Measurements from ENCODE around the gene THBD. TPM values are rescaled to one million over a fixed set of nuclear protein-coding genes. Genes with fewer than 3 reads are reported as not detected.

The THBD gene
- total RNA-seq, 1 donor from 2014 or later: 104 TPM

GRCh38 chr20:23003077-23003635, 46.3 kb downstream of the THBD start:
- Histone ChIP-seq H3K27me3 (no peaks in the 10 kb centered on the region), H3K4me1 (no peaks in the 10 kb centered on the region), H3K27ac (no peak overlapping the region), H3K4me3 (no peak overlapping the region), H3K9me3 (no peaks in the 10 kb centered on the region), H3K36me3 (no peaks in the 10 kb centered on the region)
- ATAC-seq (no peak), DNase-seq (no peak)
- intact Hi-C loops (cut with DNase I): no loop called here
- TF ChIP-seq, protein P1, sequence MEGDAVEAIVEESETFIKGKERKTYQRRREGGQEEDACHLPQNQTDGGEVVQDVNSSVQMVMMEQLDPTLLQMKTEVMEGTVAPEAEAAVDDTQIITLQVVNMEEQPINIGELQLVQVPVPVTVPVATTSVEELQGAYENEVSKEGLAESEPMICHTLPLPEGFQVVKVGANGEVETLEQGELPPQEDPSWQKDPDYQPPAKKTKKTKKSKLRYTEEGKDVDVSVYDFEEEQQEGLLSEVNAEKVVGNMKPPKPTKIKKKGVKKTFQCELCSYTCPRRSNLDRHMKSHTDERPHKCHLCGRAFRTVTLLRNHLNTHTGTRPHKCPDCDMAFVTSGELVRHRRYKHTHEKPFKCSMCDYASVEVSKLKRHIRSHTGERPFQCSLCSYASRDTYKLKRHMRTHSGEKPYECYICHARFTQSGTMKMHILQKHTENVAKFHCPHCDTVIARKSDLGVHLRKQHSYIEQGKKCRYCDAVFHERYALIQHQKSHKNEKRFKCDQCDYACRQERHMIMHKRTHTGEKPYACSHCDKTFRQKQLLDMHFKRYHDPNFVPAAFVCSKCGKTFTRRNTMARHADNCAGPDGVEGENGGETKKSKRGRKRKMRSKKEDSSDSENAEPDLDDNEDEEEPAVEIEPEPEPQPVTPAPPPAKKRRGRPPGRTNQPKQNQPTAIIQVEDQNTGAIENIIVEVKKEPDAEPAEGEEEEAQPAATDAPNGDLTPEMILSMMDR (IDR thresholded peaks at IDR 0.05): no peak

GRCh38 chr20:23002276-23002675, 47.2 kb downstream of the THBD start:
- H3K4me1 ChIP-seq: no peaks in the 10 kb centered on the region
- no peaks in the 10 kb centered on the region for H3K9me3 ChIP-seq
- ATAC-seq: peak; percentile 60
- H3K36me3 ChIP-seq: no peaks in the 10 kb centered on the region
- no peak overlapping the region for H3K4me3 ChIP-seq
- no peaks in the 10 kb centered on the region for H3K27me3 ChIP-seq
- no peak overlapping the region for H3K27ac ChIP-seq
- TF ChIP-seq, protein P1 (IDR thresholded peaks at IDR 0.05): no peak
- intact Hi-C loops (cut with DNase I): no loop called here
- no peak for DNase-seq

GRCh38 chr20:23000232-23000947, 49.1 kb downstream of the THBD start:
- Histone ChIP-seq H3K4me3 (no peak overlapping the region), H3K27ac (no peak overlapping the region), H3K36me3 (no peaks in the 10 kb centered on the region), H3K27me3 (no peaks in the 10 kb centered on the region), H3K9me3 (no peaks in the 10 kb centered on the region), H3K4me1 (no peaks in the 10 kb centered on the region)
- DNase-seq (no peak), ATAC-seq (no peak)
- TF ChIP-seq, protein P1 (IDR thresholded peaks at IDR 0.05): no peak
- intact Hi-C loops (cut with DNase I): no loop called here

DNA sequence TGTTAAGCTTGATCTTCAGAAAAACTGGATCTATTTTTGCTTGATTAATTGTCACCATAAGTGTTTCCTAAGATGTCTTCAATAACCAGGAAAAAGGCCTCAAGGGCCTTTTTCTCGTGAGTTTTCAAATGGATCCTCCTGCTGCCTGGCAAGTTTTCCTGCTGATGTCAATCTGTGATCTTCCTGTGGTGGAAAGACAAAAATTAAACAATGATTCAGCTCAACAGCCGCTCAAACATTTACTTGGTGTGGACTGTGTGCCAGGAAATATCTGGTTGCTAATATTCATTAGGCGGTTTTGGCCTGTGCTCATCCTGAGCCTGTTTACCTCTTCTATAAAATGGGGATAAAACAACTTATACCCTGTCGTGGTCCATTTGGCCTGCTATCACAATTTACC, 49.7 kb downstream of the THBD start:
- TF ChIP-seq, protein P1 (IDR thresholded peaks at IDR 0.05): no peak
- DNase-seq (no peak), ATAC-seq (no peak)
- intact Hi-C loops (cut with DNase I): no loop called here
- no peaks in the 10 kb centered on the region for H3K4me1 ChIP-seq
- H3K9me3 ChIP-seq: no peaks in the 10 kb centered on the region
- no peak overlapping the region for H3K4me3 ChIP-seq
- H3K27ac ChIP-seq: no peak overlapping the region
- H3K27me3 ChIP-seq: no peaks in the 10 kb centered on the region
- no peaks in the 10 kb centered on the region for H3K36me3 ChIP-seq

- TF ChIP-seq, protein P1 (IDR thresholded peaks at IDR 0.05): no peak
- Histone ChIP-seq H3K4me1 (no peaks in the 10 kb centered on the region), H3K27me3 (no peaks in the 10 kb centered on the region), H3K36me3 (no peaks in the 10 kb centered on the region), H3K9me3 (no peaks in the 10 kb centered on the region), H3K27ac (no peak overlapping the region), H3K4me3 (no peak overlapping the region)
- no peak for DNase-seq
- no peak for ATAC-seq
- intact Hi-C loops (cut with DNase I): no loop called here
Observed at GRCh38 chr20:22998476-22998875, 51.0 kb downstream of the THBD start.
